GM19438 (cell line): ENCODE measurements around the gene TRIOBP.

Experiments
- ATAC-seq: cut with Tn5 transposase; IDR thresholded peaks from one replicate; pipeline ENCODE4 v1.9.1; 2021; ENCODE audit warnings: low read depth; ENCODE audit not compliant: unreplicated experiment

TRIOBP gene

GRCh38 chr22:37664249-37665101 is 32.4 kb upstream of the TRIOBP start:
- no peak for ATAC-seq

GRCh38 chr22:37665487-37665886 is 31.4 kb upstream of the TRIOBP start:
- ATAC-seq = no peak

- no peak for ATAC-seq
Observed at GRCh38 chr22:37669586-37669985, 27.3 kb upstream of the TRIOBP start.

- no peak for ATAC-seq
Observed at GRCh38 chr22:37672206-37672919, 24.5 kb upstream of the TRIOBP start.

GRCh38 chr22:37672920-37673455 is 23.9 kb upstream of the TRIOBP start:
- ATAC-seq = no peak

- no peak for ATAC-seq
Observed at GRCh38 chr22:37674248-37674647, 22.6 kb upstream of the TRIOBP start.

GRCh38 chr22:37674951-37675929 is 21.6 kb upstream of the TRIOBP start, which contains the start of gene LGALS1:
Gene LGALS1, plus strand, starts transcription at chr22:37675636. Its CDS starts 67 bp downstream, at chr22:37675703.
- peak; percentile 51 for ATAC-seq

- no peak for ATAC-seq
Observed at GRCh38 chr22:37675930-37676735, 20.7 kb upstream of the TRIOBP start.

GRCh38 chr22:37676736-37677492 is 19.9 kb upstream of the TRIOBP start:
- no peak for ATAC-seq

- no peak for ATAC-seq
Observed at GRCh38 chr22:37677493-37677974, 19.3 kb upstream of the TRIOBP start.

- ATAC-seq = no peak
Observed at GRCh38 chr22:37678372-37678771, 18.5 kb upstream of the TRIOBP start.

GRCh38 chr22:37679670-37680069 is 17.2 kb upstream of the TRIOBP start:
- ATAC-seq = no peak

GRCh38 chr22:37680191-37680851 is 16.5 kb upstream of the TRIOBP start:
- ATAC-seq = no peak

GRCh38 chr22:37681001-37681424 is 15.8 kb upstream of the TRIOBP start:
- ATAC-seq = no peak

- no peak for ATAC-seq
Observed at GRCh38 chr22:37681556-37682049, 15.2 kb upstream of the TRIOBP start.

GRCh38 chr22:37684803-37685615 is 11.8 kb upstream of the TRIOBP start:
- ATAC-seq = no peak
